Right lobe of liver (tissue), 4 donors: ENCODE data around the gene SUPT20HL1.

Experiments used
- CTCF ChIP-seq, 4 donors: fragments of 200-600 bp in 3 of 4; fragments of 450-650 bp in 1 of 4; IDR thresholded peaks; one replicate each; pipeline versions ENCODE4 v1.5.1 to v1.8.0; 2016 to 2022; ENCODE audit warnings: antibody characterized with exemption in 4 of 4, mild to moderate bottlenecking in 2 of 4
- POLR2A ChIP-seq: fragments of 450-650 bp; IDR thresholded peaks from one replicate; pipeline ENCODE4 v1.6.1; 2017; ENCODE audit warnings: antibody characterized with exemption, mild to moderate bottlenecking
- donor health status: DM: no; HTN: no; CAD: no.
- donor health status: DM: no; HTN: no; CAD: no.
- donor health status: DM: no; HTN: yes; CAD: no.

GRCh38 chrX:24396236-24396930 is 35.9 kb downstream of the SUPT20HL1 start:
- TF ChIP-seq POLR2A = no peak
- no peak for TF ChIP-seq CTCF (IDR thresholded peaks at IDR 0.05)
